Measurements from ENCODE around the gene CRIP3.

CRIP3 gene

GRCh38 chr6:43277306-43277642, 31.4 kb downstream of the CRIP3 start:
- H4K20me1 ChIP-seq (ENCODE audit: low read depth, low read length) = no peaks in the 10 kb centered on the region
- H3K79me2 ChIP-seq (ENCODE audit: insufficient read depth, low read length) = no peaks in the 10 kb centered on the region
- no peaks in the 10 kb centered on the region for H3K36me3 ChIP-seq (ENCODE audit: low read length)
- H3K9me3 ChIP-seq (ENCODE audit: insufficient read depth, low read length) = no peaks in the 10 kb centered on the region
- H3K9me2 ChIP-seq (replicated peaks; ENCODE audit: insufficient read depth, low read length) = no peaks in the 10 kb centered on the region
- no peaks in the 10 kb centered on the region for H3F3A ChIP-seq (ENCODE audit: insufficient read depth)
- H3K9ac ChIP-seq (ENCODE audit: low read length) = no peak overlapping the region
- TF ChIP-seq EZH2phosphoT487 (conservative IDR thresholded peaks at IDR 0.05; ENCODE audit: low read length) = no peak
- H2AFZ ChIP-seq (ENCODE audit: low read depth, low read length, severe bottlenecking) = no peak overlapping the region
- no peak overlapping the region for H3K4me3 ChIP-seq (ENCODE audit: insufficient read depth, low read length, poor library complexity, severe bottlenecking)
- H3K4me2 ChIP-seq (ENCODE audit: low read depth, low read length, poor library complexity, severe bottlenecking) = no peak overlapping the region
- no peak overlapping the region for H3K27ac ChIP-seq (ENCODE audit: low read depth, low read length)
- no peaks in the 10 kb centered on the region for H3K27me3 ChIP-seq (ENCODE audit: low read length)

- no peak overlapping the region for H3K27ac ChIP-seq (ENCODE audit: low read depth, low read length)
- no peak overlapping the region for H3K4me3 ChIP-seq (ENCODE audit: insufficient read depth, low read length, poor library complexity, severe bottlenecking)
Measured at GRCh38 chr6:43276577-43277305, 31.9 kb downstream of the CRIP3 start.

GRCh38 chr6:43275801-43276576, 32.6 kb downstream of the CRIP3 start:
- H3K4me2 ChIP-seq (ENCODE audit: low read depth, low read length, poor library complexity, severe bottlenecking) = peak overlapping the region; percentile 9
- no peaks in the 10 kb centered on the region for H4K20me1 ChIP-seq (ENCODE audit: low read depth, low read length)
- H3K9me2 ChIP-seq (replicated peaks; ENCODE audit: insufficient read depth, low read length) = no peaks in the 10 kb centered on the region
- no peak overlapping the region for H2AFZ ChIP-seq (ENCODE audit: low read depth, low read length, severe bottlenecking)
- peak; percentile 99 for TF ChIP-seq EZH2phosphoT487 (conservative IDR thresholded peaks at IDR 0.05; ENCODE audit: low read length)
- TF ChIP-seq CTCF (IDR thresholded peaks at IDR 0.05; ENCODE audit: insufficient read depth, low read length, poor library complexity, severe bottlenecking) = no peak
- H3K4me3 ChIP-seq (ENCODE audit: insufficient read depth, low read length, poor library complexity, severe bottlenecking) = no peak overlapping the region
- no peak overlapping the region for H3K9ac ChIP-seq (ENCODE audit: low read length)
- H3K27ac ChIP-seq (ENCODE audit: low read depth, low read length) = no peak overlapping the region
- H3F3A ChIP-seq (ENCODE audit: insufficient read depth) = no peaks in the 10 kb centered on the region
- no peaks in the 10 kb centered on the region for H3K27me3 ChIP-seq (ENCODE audit: low read length)
- no peaks in the 10 kb centered on the region for H3K36me3 ChIP-seq (ENCODE audit: low read length)
- H3K79me2 ChIP-seq (ENCODE audit: insufficient read depth, low read length) = no peaks in the 10 kb centered on the region
- no peaks in the 10 kb centered on the region for H3K9me3 ChIP-seq (ENCODE audit: insufficient read depth, low read length)

More at GRCh38 chr6:43276577-43277305, 31.9 kb downstream of the CRIP3 start:
- H3K36me3 ChIP-seq (ENCODE audit: low read length) = no peaks in the 10 kb centered on the region
- no peaks in the 10 kb centered on the region for H3K79me2 ChIP-seq (ENCODE audit: insufficient read depth, low read length)
- H4K20me1 ChIP-seq (ENCODE audit: low read depth, low read length) = no peaks in the 10 kb centered on the region
- no peaks in the 10 kb centered on the region for H3F3A ChIP-seq (ENCODE audit: insufficient read depth)
- no peak for TF ChIP-seq EZH2phosphoT487 (conservative IDR thresholded peaks at IDR 0.05; ENCODE audit: low read length)
- no peak for TF ChIP-seq CTCF (IDR thresholded peaks at IDR 0.05; ENCODE audit: insufficient read depth, low read length, poor library complexity, severe bottlenecking)
- no peaks in the 10 kb centered on the region for H3K27me3 ChIP-seq (ENCODE audit: low read length)
- H3K4me2 ChIP-seq (ENCODE audit: low read depth, low read length, poor library complexity, severe bottlenecking) = no peak overlapping the region
- no peaks in the 10 kb centered on the region for H3K9me3 ChIP-seq (ENCODE audit: insufficient read depth, low read length)
- no peak overlapping the region for H3K9ac ChIP-seq (ENCODE audit: low read length)
- H3K9me2 ChIP-seq (replicated peaks; ENCODE audit: insufficient read depth, low read length) = no peaks in the 10 kb centered on the region
- no peak overlapping the region for H2AFZ ChIP-seq (ENCODE audit: low read depth, low read length, severe bottlenecking)

All from SU-DHL-6 (cell line).